Measurements from ENCODE around the gene AATF.

- TF ChIP-seq TEAD4 (IDR thresholded peaks at IDR 0.05; ENCODE audit: low read depth, low read length), result no peak
- TF ChIP-seq EZH2 (IDR thresholded peaks at IDR 0.05; ENCODE audit: low read depth, low read length, severe bottlenecking), result no peak
Measured at GRCh38 chr17:36934144-36934691, 14.5 kb upstream of the AATF start.

Measured in H1 (cell line).